Endothelial cell of umbilical vein (primary cell): ENCODE results near the gene NDUFAF8. TPM values are rescaled to one million over a fixed set of nuclear protein-coding genes. Genes with fewer than 3 reads are reported as not detected.

Experiments used
- BruUV-seq: library from RNA; stranded (reverse); fragments of 400-500 nt; replicated peaks from 2 replicates; lab custom pipeline; 2021; lab: Mats Ljungman, UMichigan
- CTCF ChIA-PET: fragments of 300-600, 350-600 bp; sonication (Branson Sonifier 250); formaldehyde crosslinking; loops from one replicate; lab custom pipeline; 2021; ENCODE audit warnings: antibody characterized with exemption, inconsistent platforms; lab: Charles Lee
- POLR2A ChIA-PET: fragments of 300-600, 350-600 bp; sonication (Branson Sonifier 250); formaldehyde crosslinking; loops from one replicate; lab custom pipeline; 2021; ENCODE audit warnings: antibody characterized with exemption, inconsistent platforms; lab: Charles Lee
- DNase-seq: peaks from one replicate; pipeline ENCODE4 v3.0.0-alpha.2; 2011; ENCODE audit warnings: low read depth, low spot score
- FAIRE-seq: peaks from 2 replicates; lab custom pipeline; 2011; peaks lifted over from hg19 to GRCh38; lab: Jason Lieb, UNC
- H2AFZ ChIP-seq: 2 replicates; pipeline ENCODE4 v1.6.0; 2012; ENCODE audit warnings: low read depth, low read length, control low read depth, inconsistent platforms
- H3K27ac ChIP-seq: 2 replicates; pipeline ENCODE4 v1.5.1; 2011; ENCODE audit warnings: low read depth, mild to moderate bottlenecking, control low read depth, low read length, moderate library complexity; ENCODE audit not compliant: insufficient read depth
- H3K27me3 ChIP-seq, 2 experiments: 2 replicates each; pipeline versions ENCODE4 v1.6.0 to v1.6.1; 2011; ENCODE audit warnings: low read length in 2 of 2, mixed read lengths in 1 of 2; ENCODE audit not compliant: control insufficient read depth in 2 of 2, insufficient read depth in 2 of 2
- H3K36me3 ChIP-seq, 2 experiments: 2 replicates in 1 of 2; 3 replicates in 1 of 2; pipeline ENCODE4 v1.5.1; 2011; ENCODE audit warnings: low read length in 2 of 2, mild to moderate bottlenecking in 1 of 2, moderate library complexity in 1 of 2; ENCODE audit not compliant: control insufficient read depth in 2 of 2, insufficient read depth in 2 of 2; ENCODE audit errors: extremely low read depth in 1 of 2
- H3K4me1 ChIP-seq: 3 replicates; pipeline ENCODE4 v1.5.1; 2011; ENCODE audit warnings: mild to moderate bottlenecking, low read length; ENCODE audit not compliant: control insufficient read depth, insufficient read depth; ENCODE audit errors: extremely low read depth
- H3K4me2 ChIP-seq: 2 replicates; pipeline ENCODE4 v1.6.1; 2011; ENCODE audit warnings: low read length, control low read depth, mixed read lengths; ENCODE audit not compliant: insufficient read depth
- H3K4me3 ChIP-seq, 3 experiments: fragments of 200-600 bp in 1 of 3; sonication (generic), shearing (Covaris generic) in 1 of 3; replicated peaks in 1 of 3; 2 replicates each; pipeline ENCODE4 v1.5.1; 2011 to 2016; ENCODE audit warnings: control low read depth in 3 of 3, low read length in 3 of 3, mild to moderate bottlenecking in 2 of 3, inconsistent platforms in 1 of 3, low read depth in 1 of 3, moderate library complexity in 1 of 3; ENCODE audit not compliant: insufficient read depth in 1 of 3
- H3K79me2 ChIP-seq: 2 replicates; pipeline ENCODE4 v1.6.0; 2012; ENCODE audit warnings: low read length, inconsistent platforms; ENCODE audit not compliant: control insufficient read depth, insufficient read depth
- H3K9ac ChIP-seq: replicated peaks from 2 replicates; pipeline ENCODE3; 2011; ENCODE audit warnings: low read length, control low read depth; ENCODE audit not compliant: insufficient read depth; ENCODE audit errors: extremely low read depth
- H3K9me1 ChIP-seq: replicated peaks from 3 replicates; pipeline ENCODE4 v1.6.0; 2011; ENCODE audit warnings: mild to moderate bottlenecking, low read length; ENCODE audit not compliant: control insufficient read depth, insufficient read depth; ENCODE audit errors: extremely low read depth
- H3K9me3 ChIP-seq: replicated peaks from 2 replicates; pipeline ENCODE4 v1.5.1; 2012; ENCODE audit warnings: low read length, inconsistent platforms; ENCODE audit not compliant: control insufficient read depth, insufficient read depth
- H4K20me1 ChIP-seq: replicated peaks from 2 replicates; pipeline ENCODE3; 2011; ENCODE audit warnings: mild to moderate bottlenecking, low read length; ENCODE audit not compliant: control insufficient read depth, insufficient read depth; ENCODE audit errors: extremely low read depth
- EZH2 ChIP-seq: IDR thresholded peaks from 2 replicates; pipeline ENCODE4 v1.6.1; 2012; ENCODE audit warnings: borderline replicate concordance, low read depth, mild to moderate bottlenecking, moderate library complexity, low read length, inconsistent platforms; ENCODE audit not compliant: severe bottlenecking
- FOS ChIP-seq: IDR thresholded peaks from 2 replicates; pipeline ENCODE4 v1.6.1; 2011; ENCODE audit warnings: mild to moderate bottlenecking, low read length, moderate library complexity, borderline replicate concordance; ENCODE audit not compliant: insufficient read depth
- GATA2 ChIP-seq: IDR thresholded peaks from 2 replicates; pipeline ENCODE4 v1.7.0; 2011; ENCODE audit warnings: low read depth, mild to moderate bottlenecking, moderate library complexity, mixed read lengths, low read length; ENCODE audit not compliant: insufficient read length, insufficient read depth
- JUN ChIP-seq: IDR thresholded peaks from 2 replicates; pipeline ENCODE4 v1.6.1; 2011; ENCODE audit warnings: borderline replicate concordance, low read depth; ENCODE audit not compliant: insufficient read length, insufficient read depth
- MYC ChIP-seq: IDR thresholded peaks from one replicate; pipeline ENCODE4 v1.6.1; 2011; ENCODE audit warnings: mild to moderate bottlenecking, low read depth, low read length
- POLR2A ChIP-seq: IDR thresholded peaks from 2 replicates; pipeline ENCODE4 v1.6.1; 2012; ENCODE audit warnings: low read depth, mild to moderate bottlenecking, control low read depth, low read length
- POLR2AphosphoS5 ChIP-seq: IDR thresholded peaks from 2 replicates; pipeline ENCODE4 v1.6.1; 2012; ENCODE audit warnings: low read depth, mild to moderate bottlenecking, control low read depth, low read length, moderate library complexity; ENCODE audit not compliant: insufficient read depth
- dilution Hi-C: fragments of 300-500 bp; cut with MboI; formaldehyde crosslinking; loops from one replicate; pipeline ENCODE4 v1.15.0; 2019; ENCODE audit warnings: low sequenced_read_pairs; ENCODE audit not compliant: extremely low pct_ligation_motif_present
- intact Hi-C: fragments of 100-400 bp; cut with micrococcal nuclease; formaldehyde crosslinking; loops from one replicate; pipeline ENCODE4 v1.10.0; 2022
- polyA plus RNA-seq, 4 experiments: library from polyadenylated mRNA; depleted of rRNA in 3 of 4; stranded (reverse) in 3 of 4; unstranded in 1 of 4; fragments of >200 nt; gene quantifications; 2 replicates each; pipeline versions ENCODE4 v1.2.1 to v1.2.3, GENCODE V29; 2011 to 2012; ENCODE audit warnings: missing spikeins in 1 of 4
- total RNA-seq: library from RNA; stranded (reverse); gene quantifications from 2 replicates; pipeline ENCODE4 v1.2.3, GENCODE V29; 2021
- TF ChIP-seq, protein P1 (sequence below), 2 donors: IDR thresholded peaks; 1 replicate in 1 of 2; 2 replicates in 1 of 2; pipeline ENCODE4 v1.5.1; 2011; ENCODE audit warnings: low read length in 2 of 2, mild to moderate bottlenecking in 2 of 2, moderate library complexity in 2 of 2, control low read depth in 1 of 2, inconsistent platforms in 1 of 2, low read depth in 1 of 2; ENCODE audit not compliant: insufficient read depth in 1 of 2; ENCODE audit errors: extremely low read depth in 1 of 2
- TF ChIP-seq, protein P2 (sequence below): IDR thresholded peaks from 2 replicates; pipeline ENCODE4 v1.6.1; 2011; ENCODE audit not compliant: insufficient read depth, insufficient read length

NDUFAF8 gene
- total and polyA plus RNA-seq, 2 donors (not counting 3 experiments of a cell fraction or from before 2014, with no cell fraction given), result 61.5 to 83.9 TPM

DNA sequence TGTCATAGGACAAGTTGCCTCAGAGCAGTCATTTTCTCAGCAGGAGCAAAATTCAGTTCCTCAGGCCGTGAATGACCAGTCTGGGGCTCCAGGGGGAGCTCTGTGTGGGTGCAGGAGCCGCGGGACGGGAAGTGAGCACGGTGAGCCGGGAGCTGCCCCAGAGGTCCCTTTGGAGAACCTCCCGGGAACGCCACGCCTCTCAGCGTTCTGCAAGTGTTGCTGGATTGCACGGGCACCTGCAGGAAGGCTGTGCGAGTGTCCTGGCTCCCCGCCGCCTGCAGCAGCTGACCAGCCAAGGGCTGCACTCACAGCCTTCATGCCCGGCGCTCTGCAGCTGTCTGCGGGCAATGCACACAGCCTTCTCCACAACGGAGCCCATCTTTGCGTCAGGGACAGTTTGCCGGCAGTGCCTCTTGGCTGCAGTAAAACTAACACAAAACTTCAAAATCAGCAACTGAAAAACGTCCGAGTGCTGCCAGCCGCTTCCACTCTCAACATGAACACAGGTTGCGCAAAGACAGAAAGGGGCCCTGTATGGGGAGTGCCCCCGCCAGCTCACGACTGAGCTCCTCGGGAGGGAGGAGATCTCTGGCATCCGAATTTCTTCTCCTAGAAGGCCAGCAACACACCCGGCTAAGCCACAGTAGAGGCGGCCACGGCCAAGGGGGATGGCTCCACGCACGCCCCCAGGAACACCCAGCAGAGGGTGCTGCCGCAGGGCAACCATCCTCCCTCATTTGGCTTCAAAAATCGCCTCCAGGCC, 16.0 kb downstream of the NDUFAF8 start:
- no peak overlapping the region for H3K9ac ChIP-seq
- no peak overlapping the region for H3K27ac ChIP-seq
- no peaks in the 10 kb centered on the region for H3K9me3 ChIP-seq
- intact Hi-C loops (loop anchor here (1.0 to 5.0 kb wide), 2 partner anchors 30 to 257 kb away; partner anchors contain the start of gene ACTG1), dilution Hi-C loops (no loop called here)
- ChIA-PET CTCF (interaction anchor here (0.6 to 6.3 kb wide), 37 partner anchors 10 to 352 kb away, joined by 3 to 117 read pairs (median 4); partner anchors contain the start of genes ACTG1, BAHCC1 and SLC38A10), POLR2A (no interaction called here)
- no peak overlapping the region for H3K4me2 ChIP-seq
- no peak overlapping the region for H2AFZ ChIP-seq
- no peaks in the 10 kb centered on the region for H3K27me3 ChIP-seq
- BruUV-seq, result no TSS peak
- no peaks in the 10 kb centered on the region for H4K20me1 ChIP-seq
- DNase-seq (peak; percentile 64), FAIRE-seq (peak; percentile 90)
- H3K36me3 ChIP-seq, result peaks cover 0 to 31% of the 10 kb centered on the region in 2 experiments
- no peaks in the 10 kb centered on the region for H3K4me1 ChIP-seq
- TF ChIP-seq, protein P1, sequence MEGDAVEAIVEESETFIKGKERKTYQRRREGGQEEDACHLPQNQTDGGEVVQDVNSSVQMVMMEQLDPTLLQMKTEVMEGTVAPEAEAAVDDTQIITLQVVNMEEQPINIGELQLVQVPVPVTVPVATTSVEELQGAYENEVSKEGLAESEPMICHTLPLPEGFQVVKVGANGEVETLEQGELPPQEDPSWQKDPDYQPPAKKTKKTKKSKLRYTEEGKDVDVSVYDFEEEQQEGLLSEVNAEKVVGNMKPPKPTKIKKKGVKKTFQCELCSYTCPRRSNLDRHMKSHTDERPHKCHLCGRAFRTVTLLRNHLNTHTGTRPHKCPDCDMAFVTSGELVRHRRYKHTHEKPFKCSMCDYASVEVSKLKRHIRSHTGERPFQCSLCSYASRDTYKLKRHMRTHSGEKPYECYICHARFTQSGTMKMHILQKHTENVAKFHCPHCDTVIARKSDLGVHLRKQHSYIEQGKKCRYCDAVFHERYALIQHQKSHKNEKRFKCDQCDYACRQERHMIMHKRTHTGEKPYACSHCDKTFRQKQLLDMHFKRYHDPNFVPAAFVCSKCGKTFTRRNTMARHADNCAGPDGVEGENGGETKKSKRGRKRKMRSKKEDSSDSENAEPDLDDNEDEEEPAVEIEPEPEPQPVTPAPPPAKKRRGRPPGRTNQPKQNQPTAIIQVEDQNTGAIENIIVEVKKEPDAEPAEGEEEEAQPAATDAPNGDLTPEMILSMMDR (IDR thresholded peaks at IDR 0.05; ENCODE audit: extremely low read depth in 1 of 2, insufficient read depth in 1 of 2, low read depth in 1 of 2, low read length in 2 of 2), result peak; percentile 56 to 79
- TF ChIP-seq POLR2AphosphoS5, result no peak
- H3K4me3 ChIP-seq, result no peak overlapping the region
- H3K9me1 ChIP-seq, result no peaks in the 10 kb centered on the region
- no peaks in the 10 kb centered on the region for H3K79me2 ChIP-seq

DNA sequence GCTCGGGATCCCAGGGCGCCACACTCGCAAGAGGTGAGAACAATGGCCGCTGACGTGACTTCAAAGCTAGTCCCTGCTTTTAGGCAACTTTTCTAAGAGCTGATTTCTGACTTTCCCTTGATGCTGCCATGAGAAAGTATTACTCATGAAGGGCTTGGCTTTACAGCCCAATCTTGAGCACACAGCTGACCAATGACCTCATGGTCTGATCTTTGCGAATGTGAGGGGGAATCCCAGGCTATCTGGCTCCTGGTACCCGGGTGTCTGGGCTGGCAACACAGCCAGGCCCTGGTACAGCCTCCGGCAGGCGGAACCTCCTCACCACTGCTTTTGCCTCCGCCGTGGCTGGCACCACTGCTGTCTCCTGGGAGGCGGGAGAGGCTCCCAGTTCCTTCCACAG, 17.5 kb downstream of the NDUFAF8 start:
- Histone ChIP-seq H3K4me1 (no peaks in the 10 kb centered on the region), H3K36me3 (peaks cover 0 to 40% of the 10 kb centered on the region in 2 experiments), H4K20me1 (no peaks in the 10 kb centered on the region), H3K27me3 (no peaks in the 10 kb centered on the region), H3K79me2 (no peaks in the 10 kb centered on the region), H3K9ac (no peak overlapping the region), H3K4me2 (no peak overlapping the region), H2AFZ (no peak overlapping the region), H3K27ac (no peak overlapping the region), H3K4me3 (no peak overlapping the region), H3K9me1 (no peaks in the 10 kb centered on the region), H3K9me3 (no peaks in the 10 kb centered on the region)
- TF ChIP-seq GATA2 (no peak), EZH2 (no peak), MYC (no peak), JUN (no peak), FOS (no peak), POLR2A (no peak), POLR2AphosphoS5 (no peak)
- TF ChIP-seq, protein P2, sequence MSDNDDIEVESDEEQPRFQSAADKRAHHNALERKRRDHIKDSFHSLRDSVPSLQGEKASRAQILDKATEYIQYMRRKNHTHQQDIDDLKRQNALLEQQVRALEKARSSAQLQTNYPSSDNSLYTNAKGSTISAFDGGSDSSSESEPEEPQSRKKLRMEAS, result no peak
- TF ChIP-seq, protein P1 (IDR thresholded peaks at IDR 0.05; ENCODE audit: extremely low read depth in 1 of 2, insufficient read depth in 1 of 2, low read depth in 1 of 2, low read length in 2 of 2), result no peak
- no peak for DNase-seq
- ChIA-PET CTCF (interaction anchor here (6.3 kb wide), 1 partner anchor 227 kb away, joined by 117 read pairs; no protein-coding TSS in a partner anchor), POLR2A (no interaction called here)
- BruUV-seq, result no TSS peak
- intact Hi-C loops (no loop called here), dilution Hi-C loops (no loop called here)
- no peak for FAIRE-seq
